Upper lobe of right lung (tissue), 1 donor: ENCODE data around the gene IQGAP2. TPM values are rescaled to one million over a fixed set of nuclear protein-coding genes. Genes with fewer than 3 reads are reported as not detected.

Experiments
- ATAC-seq: fragments of 200-7000 bp; cut with Tn5 transposase; one replicate; pipeline ENCODE4 v1.9.1; 2020; ENCODE audit warnings: mild to moderate bottlenecking, moderate library complexity
- DNase-seq: peaks from one replicate; pipeline ENCODE4 v3.0.0-alpha.2; 2020
- H3K27ac ChIP-seq: fragments of 200-600 bp; one replicate; pipeline ENCODE4 v1.8.0; 2022
- H3K27me3 ChIP-seq: fragments of 200-600 bp; one replicate; pipeline ENCODE4 v1.8.0; 2022; ENCODE audit warnings: mild to moderate bottlenecking
- H3K36me3 ChIP-seq: fragments of 200-600 bp; one replicate; pipeline ENCODE4 v1.8.0; 2022
- H3K4me1 ChIP-seq: fragments of 200-600 bp; one replicate; pipeline ENCODE4 v1.8.0; 2022
- H3K4me3 ChIP-seq: fragments of 200-600 bp; one replicate; pipeline ENCODE4 v1.8.0; 2022; ENCODE audit warnings: mild to moderate bottlenecking
- H3K9me3 ChIP-seq: fragments of 200-600 bp; one replicate; pipeline ENCODE4 v1.8.0; 2022
- CTCF ChIP-seq: fragments of 200-600 bp; IDR thresholded peaks from one replicate; pipeline ENCODE4 v1.8.0; 2022; ENCODE audit warnings: antibody characterized with exemption
- intact Hi-C: fragments of 100-400 bp; cut with DNase I; formaldehyde crosslinking; loops from one replicate; pipeline ENCODE4 v1.11.0; 2022
- total RNA-seq: library from RNA; stranded (reverse); fragmentation: NEBNext Ultra II Directional; extraction: Animal tissue kit (Norgen Biotek cat#: 25700); gene quantifications from one replicate; pipeline ENCODE4 v1.2.1, GENCODE V29; 2021
- donor health status: DM: no; HTN: yes; CAD: no; lungs with severe emphysema.

IQGAP2 gene
- total RNA-seq, 1 donor from 2014 or later = 31.0 TPM

GRCh38 chr5:76652809-76653414, 249.8 kb downstream of the IQGAP2 start:
- DNase-seq (no peak), ATAC-seq (no peak)
- Histone ChIP-seq H3K4me3 (no peak overlapping the region), H3K36me3 (no peaks in the 10 kb centered on the region), H3K4me1 (no peaks in the 10 kb centered on the region), H3K27ac (no peak overlapping the region), H3K9me3 (peaks cover 3% of the 10 kb centered on the region), H3K27me3 (no peaks in the 10 kb centered on the region)
- no peak for TF ChIP-seq CTCF
- intact Hi-C loops = no loop called here

GRCh38 chr5:76657091-76657490, 254.0 kb downstream of the IQGAP2 start:
- Histone ChIP-seq H3K36me3 (peaks cover 5% of the 10 kb centered on the region), H3K27ac (no peak overlapping the region), H3K4me3 (no peak overlapping the region), H3K4me1 (no peaks in the 10 kb centered on the region), H3K27me3 (no peaks in the 10 kb centered on the region), H3K9me3 (no peaks in the 10 kb centered on the region)
- ATAC-seq (no peak), DNase-seq (no peak)
- TF ChIP-seq CTCF = no peak
- intact Hi-C loops = no loop called here

GRCh38 chr5:76657683-76658311, 254.7 kb downstream of the IQGAP2 start:
- no peak for ATAC-seq
- TF ChIP-seq CTCF = no peak

DNA sequence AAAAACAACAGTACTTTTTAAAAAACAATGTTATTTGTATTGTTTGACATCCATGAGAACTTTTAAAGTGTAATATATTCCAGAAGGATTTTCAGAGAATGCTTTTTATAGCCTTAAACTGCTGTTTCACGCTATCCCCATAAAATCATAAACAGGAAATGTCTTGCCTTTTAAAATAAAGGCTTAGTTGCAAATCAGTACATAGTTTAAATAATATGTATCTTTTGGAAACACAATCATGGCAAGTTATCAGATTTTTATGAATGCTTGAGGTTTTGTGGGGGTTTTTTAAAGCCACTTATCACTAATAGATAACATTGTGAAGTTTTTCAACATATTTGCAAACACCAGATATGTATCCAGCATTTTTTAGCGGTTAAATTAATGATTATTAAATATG, 257.3 kb downstream of the IQGAP2 start:
- ATAC-seq (no peak), DNase-seq (no peak)
- Histone ChIP-seq H3K4me1 (no peaks in the 10 kb centered on the region), H3K4me3 (no peak overlapping the region), H3K36me3 (peaks cover 5% of the 10 kb centered on the region), H3K27me3 (no peaks in the 10 kb centered on the region), H3K27ac (no peak overlapping the region), H3K9me3 (no peaks in the 10 kb centered on the region)
- TF ChIP-seq CTCF = no peak
- intact Hi-C loops = no loop called here

More at GRCh38 chr5:76657683-76658311, 254.7 kb downstream of the IQGAP2 start:
- H3K9me3 ChIP-seq = no peaks in the 10 kb centered on the region
- H3K4me1 ChIP-seq = no peaks in the 10 kb centered on the region
- DNase-seq = no peak
- H3K27ac ChIP-seq = no peak overlapping the region
- intact Hi-C loops = no loop called here
- no peaks in the 10 kb centered on the region for H3K27me3 ChIP-seq
- no peak overlapping the region for H3K4me3 ChIP-seq
- H3K36me3 ChIP-seq = peaks cover 5% of the 10 kb centered on the region

GRCh38 chr5:76662521-76662920, 259.4 kb downstream of the IQGAP2 start:
- ATAC-seq (no peak), DNase-seq (no peak)
- Histone ChIP-seq H3K9me3 (no peaks in the 10 kb centered on the region), H3K27ac (no peak overlapping the region), H3K4me3 (no peak overlapping the region), H3K36me3 (peaks cover 5% of the 10 kb centered on the region), H3K27me3 (no peaks in the 10 kb centered on the region), H3K4me1 (no peaks in the 10 kb centered on the region)
- no peak for TF ChIP-seq CTCF
- intact Hi-C loops = no loop called here
